ENCODE data around the gene ECI1. TPM values are rescaled to one million over a fixed set of nuclear protein-coding genes. Genes with fewer than 3 reads are reported as not detected.

The ECI1 gene
- total and polyA plus RNA-seq, 5 donors from 2014 or later = 23.4 to 62.8 (median 53.5) TPM

GRCh38 chr16:2229091-2229490 is 22.3 kb downstream of the ECI1 start:
- H3K36me3 Mint-ChIP-seq = peaks cover 8% of the 10 kb centered on the region
- H3K9me3 ChIP-seq (ENCODE audit: control insufficient read depth in 2 of 2, low read length in 2 of 2) = no peaks in the 10 kb centered on the region
- H3K4me3 ChIP-seq (ENCODE audit: low read depth, low read length) = no peak overlapping the region
- no peaks in the 10 kb centered on the region for H3K27me3 ChIP-seq (ENCODE audit: control insufficient read depth, insufficient read depth, low read length)
- H3K27ac Mint-ChIP-seq = no peak overlapping the region
- peaks cover 16% of the 10 kb centered on the region for H3K4me1 ChIP-seq (ENCODE audit: control insufficient read depth, insufficient read depth, low read length, poor library complexity, severe bottlenecking)
- ATAC-seq (ENCODE audit: low read depth in 2 of 2) = no peak
- no peak overlapping the region for H3K27ac ChIP-seq (ENCODE audit: insufficient read depth, low read length, poor library complexity, severe bottlenecking)
- peaks cover 0 to 28% (median 7%) of the 10 kb centered on the region in 4 donors for H3K4me1 Mint-ChIP-seq
- no peak overlapping the region for H3K4me3 Mint-ChIP-seq
- H3K36me3 ChIP-seq (ENCODE audit: control insufficient read depth, insufficient read depth, low read length) = peaks cover 54% of the 10 kb centered on the region
- peaks cover 0 to 2% (median 0%) of the 10 kb centered on the region in 7 donors for H3K9me3 Mint-ChIP-seq
- H3K27me3 Mint-ChIP-seq = no peaks in the 10 kb centered on the region
- no peak for DNase-seq

GRCh38 chr16:2228161-2228824 is 23.1 kb downstream of the ECI1 start:
- H3K27me3 ChIP-seq (ENCODE audit: control insufficient read depth, insufficient read depth, low read length) = no peaks in the 10 kb centered on the region
- peaks cover 8% of the 10 kb centered on the region for H3K36me3 Mint-ChIP-seq
- H3K4me3 Mint-ChIP-seq = no peak overlapping the region
- peaks cover 0 to 2% (median 0%) of the 10 kb centered on the region in 7 donors for H3K9me3 Mint-ChIP-seq
- H3K27ac Mint-ChIP-seq = no peak overlapping the region
- no peak overlapping the region for H3K27ac ChIP-seq (ENCODE audit: insufficient read depth, low read length, poor library complexity, severe bottlenecking)
- no peaks in the 10 kb centered on the region for H3K9me3 ChIP-seq (ENCODE audit: control insufficient read depth in 2 of 2, low read length in 2 of 2)
- H3K4me3 ChIP-seq (ENCODE audit: low read depth, low read length) = no peak overlapping the region
- DNase-seq = no peak
- H3K4me1 ChIP-seq (ENCODE audit: control insufficient read depth, insufficient read depth, low read length, poor library complexity, severe bottlenecking) = peaks cover 19% of the 10 kb centered on the region
- H3K36me3 ChIP-seq (ENCODE audit: control insufficient read depth, insufficient read depth, low read length) = peaks cover 51% of the 10 kb centered on the region
- peaks cover 0 to 31% (median 7%) of the 10 kb centered on the region in 4 donors for H3K4me1 Mint-ChIP-seq
- H3K27me3 Mint-ChIP-seq = no peaks in the 10 kb centered on the region
- no peak for ATAC-seq (ENCODE audit: low read depth in 2 of 2)

- Mint-ChIP-seq H3K4me3 (peak overlapping the region in 2 of 4 donors; percentile 11 to 72), H3K36me3 (peaks cover 8% of the 10 kb centered on the region), H3K4me1 (peaks cover 0 to 34% (median 7%) of the 10 kb centered on the region in 4 donors), H3K27me3 (no peaks in the 10 kb centered on the region), H3K9me3 (peaks cover 0 to 2% (median 0%) of the 10 kb centered on the region in 7 donors), H3K27ac (no peak overlapping the region)
- Histone ChIP-seq H3K36me3 (ENCODE audit: control insufficient read depth, insufficient read depth, low read length) (peaks cover 40% of the 10 kb centered on the region), H3K9me3 (ENCODE audit: control insufficient read depth in 2 of 2, low read length in 2 of 2) (no peaks in the 10 kb centered on the region), H3K4me3 (ENCODE audit: low read depth, low read length) (no peak overlapping the region), H3K27ac (ENCODE audit: insufficient read depth, low read length, poor library complexity, severe bottlenecking) (no peak overlapping the region), H3K27me3 (ENCODE audit: control insufficient read depth, insufficient read depth, low read length) (no peaks in the 10 kb centered on the region), H3K4me1 (ENCODE audit: control insufficient read depth, insufficient read depth, low read length, poor library complexity, severe bottlenecking) (peaks cover 22% of the 10 kb centered on the region)
- DNase-seq = no peak
- no peak for ATAC-seq (ENCODE audit: low read depth in 2 of 2)
Measured at GRCh38 chr16:2226918-2227317, 24.5 kb downstream of the ECI1 start.

GRCh38 chr16:2226245-2226793 is 25.1 kb downstream of the ECI1 start:
- Mint-ChIP-seq H3K9me3 (peaks cover 0 to 2% (median 0%) of the 10 kb centered on the region in 7 donors), H3K27ac (no peak overlapping the region), H3K4me1 (peaks cover 0 to 34% (median 7%) of the 10 kb centered on the region in 4 donors), H3K36me3 (peaks cover 8% of the 10 kb centered on the region), H3K4me3 (peak overlapping the region; percentile 41 to 75 (median 72)), H3K27me3 (no peaks in the 10 kb centered on the region)
- Histone ChIP-seq H3K4me1 (ENCODE audit: control insufficient read depth, insufficient read depth, low read length, poor library complexity, severe bottlenecking) (peaks cover 22% of the 10 kb centered on the region), H3K36me3 (ENCODE audit: control insufficient read depth, insufficient read depth, low read length) (peaks cover 34% of the 10 kb centered on the region), H3K9me3 (ENCODE audit: control insufficient read depth in 2 of 2, low read length in 2 of 2) (no peaks in the 10 kb centered on the region), H3K4me3 (ENCODE audit: low read depth, low read length) (no peak overlapping the region), H3K27me3 (ENCODE audit: control insufficient read depth, insufficient read depth, low read length) (no peaks in the 10 kb centered on the region), H3K27ac (ENCODE audit: insufficient read depth, low read length, poor library complexity, severe bottlenecking) (no peak overlapping the region)
- DNase-seq (no peak), ATAC-seq (ENCODE audit: low read depth in 2 of 2) (no peak)

GRCh38 chr16:2223942-2224486 is 27.4 kb downstream of the ECI1 start:
- peak overlapping the region; percentile 26 to 82 (median 69) for H3K27ac Mint-ChIP-seq
- no peaks in the 10 kb centered on the region for H3K27me3 Mint-ChIP-seq
- ATAC-seq (ENCODE audit: low read depth in 2 of 2) (peak in 1 of 2 donors; percentile 2), DNase-seq (peak in 1 of 3 donors; percentile 42)
- peaks cover 0 to 2% (median 0%) of the 10 kb centered on the region in 7 donors for H3K9me3 Mint-ChIP-seq
- Histone ChIP-seq H3K36me3 (ENCODE audit: control insufficient read depth, insufficient read depth, low read length) (peaks cover 22% of the 10 kb centered on the region), H3K9me3 (ENCODE audit: control insufficient read depth in 2 of 2, low read length in 2 of 2) (no peaks in the 10 kb centered on the region), H3K4me3 (ENCODE audit: low read depth, low read length) (peak overlapping the region; percentile 74), H3K27ac (ENCODE audit: insufficient read depth, low read length, poor library complexity, severe bottlenecking) (peak overlapping the region; percentile 72), H3K27me3 (ENCODE audit: control insufficient read depth, insufficient read depth, low read length) (no peaks in the 10 kb centered on the region), H3K4me1 (ENCODE audit: control insufficient read depth, insufficient read depth, low read length, poor library complexity, severe bottlenecking) (peaks cover 22% of the 10 kb centered on the region)
- H3K4me1 Mint-ChIP-seq = peaks cover 0 to 34% (median 6%) of the 10 kb centered on the region in 4 donors
- H3K36me3 Mint-ChIP-seq = peaks cover 4% of the 10 kb centered on the region
- H3K4me3 Mint-ChIP-seq = peak overlapping the region; percentile 82 to 98 (median 91)

- H3K4me1 Mint-ChIP-seq = peaks cover 0 to 34% (median 6%) of the 10 kb centered on the region in 4 donors
- Histone ChIP-seq H3K9me3 (ENCODE audit: control insufficient read depth in 2 of 2, low read length in 2 of 2) (no peaks in the 10 kb centered on the region), H3K27me3 (ENCODE audit: control insufficient read depth, insufficient read depth, low read length) (no peaks in the 10 kb centered on the region), H3K27ac (ENCODE audit: insufficient read depth, low read length, poor library complexity, severe bottlenecking) (peak within 1 kb of the TSS; percentile 72), H3K36me3 (ENCODE audit: control insufficient read depth, insufficient read depth, low read length) (peaks cover 17% of the 10 kb centered on the region), H3K4me1 (ENCODE audit: control insufficient read depth, insufficient read depth, low read length, poor library complexity, severe bottlenecking) (peaks cover 22% of the 10 kb centered on the region), H3K4me3 (ENCODE audit: low read depth, low read length) (peak within 1 kb of the TSS; percentile 74)
- H3K27ac Mint-ChIP-seq = peak within 1 kb of the TSS; percentile 75 to 93 (median 82)
- peaks cover 0 to 2% (median 0%) of the 10 kb centered on the region in 7 donors for H3K9me3 Mint-ChIP-seq
- H3K27me3 Mint-ChIP-seq = no peaks in the 10 kb centered on the region
- peak; percentile 98 for ATAC-seq (ENCODE audit: low read depth in 2 of 2)
- peaks cover 4% of the 10 kb centered on the region for H3K36me3 Mint-ChIP-seq
- peak within 1 kb of the TSS; percentile 89 to 98 (median 91) for H3K4me3 Mint-ChIP-seq
- DNase-seq = peak; percentile 98 to 100 (median 98)
Measured at GRCh38 chr16:2223221-2223941, 28.0 kb downstream of the ECI1 start, which contains the start of gene E4F1. E4F1 (plus strand) TSS chr16:2223591; CDS start chr16:2223614, 23 bp downstream.

GRCh38 chr16:2216330-2216729 is 35.1 kb downstream of the ECI1 start:
- DNase-seq (no peak), ATAC-seq (ENCODE audit: low read depth in 2 of 2) (no peak)
- H3K27ac Mint-ChIP-seq = peak overlapping the region in 1 of 3 donors; percentile 44
- Histone ChIP-seq H3K4me1 (ENCODE audit: control insufficient read depth, insufficient read depth, low read length, poor library complexity, severe bottlenecking) (peaks cover 18% of the 10 kb centered on the region), H3K4me3 (ENCODE audit: low read depth, low read length) (no peak overlapping the region), H3K27me3 (ENCODE audit: control insufficient read depth, insufficient read depth, low read length) (no peaks in the 10 kb centered on the region), H3K9me3 (ENCODE audit: control insufficient read depth in 2 of 2, low read length in 2 of 2) (no peaks in the 10 kb centered on the region), H3K27ac (ENCODE audit: insufficient read depth, low read length, poor library complexity, severe bottlenecking) (no peak overlapping the region), H3K36me3 (ENCODE audit: control insufficient read depth, insufficient read depth, low read length) (no peaks in the 10 kb centered on the region)
- H3K4me1 Mint-ChIP-seq = peaks cover 0 to 20% (median 9%) of the 10 kb centered on the region in 4 donors
- no peaks in the 10 kb centered on the region for H3K9me3 Mint-ChIP-seq
- H3K36me3 Mint-ChIP-seq = no peaks in the 10 kb centered on the region
- H3K4me3 Mint-ChIP-seq = peak overlapping the region; percentile 31 to 88 (median 78)
- no peaks in the 10 kb centered on the region for H3K27me3 Mint-ChIP-seq

Measured in CD4-positive, CD25-positive, alpha-beta regulatory T cell (primary cell).